Neuronal stem cell (in vitro differentiated cells): ENCODE data around the gene HPS4.

ENCODE experiments used
- DNase-seq: peaks from one replicate; pipeline ENCODE4 v3.0.0-alpha.2; 2013; ENCODE audit warnings: low spot score
- H2AFZ ChIP-seq: one replicate; pipeline ENCODE4 v1.6.1; 2013; ENCODE audit warnings: mild to moderate bottlenecking, low read length, inconsistent platforms
- H2AK5ac ChIP-seq: 2 replicates; pipeline ENCODE4 v1.6.1; 2013; ENCODE audit warnings: low read depth, mild to moderate bottlenecking, inconsistent platforms, low read length, moderate library complexity, mixed read lengths
- H2BK120ac ChIP-seq: 2 replicates; pipeline ENCODE4 v1.6.1; 2013; ENCODE audit warnings: low read depth, mild to moderate bottlenecking, inconsistent platforms, low read length, moderate library complexity, mixed read lengths
- H2BK12ac ChIP-seq: one replicate; pipeline ENCODE4 v1.6.1; 2013; ENCODE audit warnings: low read length, inconsistent platforms
- H2BK15ac ChIP-seq: 2 replicates; pipeline ENCODE4 v1.6.1; 2013; ENCODE audit warnings: mild to moderate bottlenecking, low read length, inconsistent platforms, mixed read lengths
- H2BK5ac ChIP-seq: one replicate; pipeline ENCODE4 v1.6.1; 2013; ENCODE audit warnings: inconsistent platforms, mild to moderate bottlenecking, low read length, moderate library complexity
- H3K14ac ChIP-seq: one replicate; pipeline ENCODE4 v1.6.1; 2013; ENCODE audit warnings: low read length, inconsistent platforms
- H3K18ac ChIP-seq: 2 replicates; pipeline ENCODE4 v1.6.1; 2013; ENCODE audit warnings: low read length, inconsistent platforms
- H3K23ac ChIP-seq: 2 replicates; pipeline ENCODE4 v1.6.1; 2013; ENCODE audit warnings: low read depth, mild to moderate bottlenecking, mixed read lengths, low read length, inconsistent platforms; ENCODE audit not compliant: poor library complexity
- H3K27ac ChIP-seq: replicated peaks from 3 replicates; pipeline ENCODE4 v1.5.1; 2013; ENCODE audit warnings: low read length, inconsistent platforms
- H3K27me3 ChIP-seq, 3 experiments: 2 replicates each; pipeline ENCODE4 v1.6.1; 2013; ENCODE audit warnings: low read length in 3 of 3, mild to moderate bottlenecking in 2 of 3, inconsistent platforms in 1 of 3, low read depth in 1 of 3, mixed read lengths in 1 of 3, moderate library complexity in 1 of 3; ENCODE audit not compliant: control insufficient read depth in 3 of 3, insufficient read depth in 3 of 3
- H3K36me3 ChIP-seq, 2 donors: replicated peaks in 1 of 2; 2 replicates each; pipeline ENCODE4 v1.6.1; 2013; ENCODE audit warnings: low read length in 2 of 2; ENCODE audit not compliant: control insufficient read depth in 2 of 2, insufficient read depth in 2 of 2
- H3K4ac ChIP-seq: 2 replicates; pipeline ENCODE4 v1.6.1; 2013; ENCODE audit warnings: inconsistent platforms, mild to moderate bottlenecking, low read length, moderate library complexity
- H3K4me1 ChIP-seq, 2 donors: 1 replicate in 1 of 2; 2 replicates in 1 of 2; pipeline ENCODE4 v1.6.1; 2013; ENCODE audit warnings: low read length in 2 of 2, low read depth in 1 of 2; ENCODE audit not compliant: control insufficient read depth in 2 of 2, insufficient read depth in 1 of 2
- H3K4me2 ChIP-seq: one replicate; pipeline ENCODE4 v1.6.1; 2013; ENCODE audit warnings: mild to moderate bottlenecking, low read length, inconsistent platforms; ENCODE audit not compliant: insufficient read depth, poor library complexity, severe bottlenecking
- H3K4me3 ChIP-seq, 2 donors: 2 replicates each; pipeline ENCODE4 v1.5.1; 2013; ENCODE audit warnings: low read length in 2 of 2, mild to moderate bottlenecking in 2 of 2, inconsistent platforms in 1 of 2, moderate library complexity in 1 of 2
- H3K79me1 ChIP-seq: one replicate; pipeline ENCODE4 v1.6.1; 2013; ENCODE audit warnings: low read depth, mild to moderate bottlenecking, inconsistent platforms, low read length, moderate library complexity
- H3K9ac ChIP-seq: one replicate; pipeline ENCODE4 v1.6.1; 2013; ENCODE audit warnings: mild to moderate bottlenecking, low read depth, low read length, inconsistent platforms; ENCODE audit not compliant: poor library complexity
- H3K9me3 ChIP-seq, 2 donors: replicated peaks in 1 of 2; 2 replicates each; pipeline versions ENCODE3 to v1.6.1; 2013; ENCODE audit warnings: low read length in 2 of 2, mild to moderate bottlenecking in 2 of 2, inconsistent platforms in 1 of 2, low read depth in 1 of 2, mixed read lengths in 1 of 2, moderate library complexity in 1 of 2; ENCODE audit not compliant: control insufficient read depth in 2 of 2, insufficient read depth in 1 of 2
- H4K8ac ChIP-seq: one replicate; pipeline ENCODE4 v1.6.1; 2013; ENCODE audit warnings: low read depth, mild to moderate bottlenecking, inconsistent platforms, low read length, moderate library complexity
- H4K91ac ChIP-seq: one replicate; pipeline ENCODE4 v1.6.1; 2013; ENCODE audit warnings: low read length, low read depth, mild to moderate bottlenecking, inconsistent platforms; ENCODE audit not compliant: poor library complexity
- WGBS, 2 donors: extraction: QIAGEN DNeasy Blood & Tissue Kit; methylation state at CpG; one replicate each; pipeline ENCODE4 v1.1.7; 2013; ENCODE audit warnings: missing lambda C conversion rate in 2 of 2, mixed read lengths in 1 of 2; ENCODE audit not compliant: insufficient read length in 2 of 2, insufficient replicate concordance in 1 of 2; ENCODE audit errors: extremely low coverage in 2 of 2; 5-methylcytosine and 5-hydroxymethylcytosine counted together

HPS4 gene

DNA sequence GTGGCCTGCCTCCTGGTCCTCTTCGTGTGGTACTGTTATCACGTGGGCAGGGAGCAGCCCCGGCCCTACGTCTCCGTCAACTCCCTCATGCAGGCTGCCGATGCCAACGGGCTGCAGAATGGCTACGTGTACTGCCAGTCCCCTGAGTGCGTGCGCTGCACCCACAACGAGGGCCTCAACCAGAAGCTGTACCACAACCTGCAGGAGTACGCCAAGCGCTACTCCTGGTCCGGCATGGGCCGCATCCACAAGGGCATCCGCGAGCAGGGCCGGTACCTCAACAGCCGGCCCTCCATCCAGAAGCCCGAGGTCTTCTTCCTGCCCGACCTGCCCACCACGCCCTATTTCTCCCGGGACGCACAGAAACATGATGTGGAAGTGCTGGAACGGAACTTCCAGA, 49.8 kb downstream of the HPS4 start:
- H3K36me3 ChIP-seq: peaks cover 17 to 21% of the 10 kb centered on the region in 2 donors
- H3K9ac ChIP-seq: peak overlapping the region; percentile 38
- peak overlapping the region; percentile 68 for H2BK5ac ChIP-seq
- no peak overlapping the region for H3K4me2 ChIP-seq
- no peak overlapping the region for H4K91ac ChIP-seq
- H3K4ac ChIP-seq: no peak overlapping the region
- H3K14ac ChIP-seq: no peak overlapping the region
- peaks cover 7% of the 10 kb centered on the region for H3K79me1 ChIP-seq
- H3K4me1 ChIP-seq: peaks cover 26% of the 10 kb centered on the region in 2 donors
- peaks cover 0 to 9% (median 4%) of the 10 kb centered on the region in 3 experiments for H3K27me3 ChIP-seq
- H3K9me3 ChIP-seq: no peaks in the 10 kb centered on the region
- peak overlapping the region; percentile 40 for H2AK5ac ChIP-seq
- H3K18ac ChIP-seq: no peak overlapping the region
- H3K27ac ChIP-seq: no peak overlapping the region
- DNase-seq: no peak
- no CpG with 5 or more reads among the region's 25 CpGs for WGBS, 2 donors
- peak overlapping the region; percentile 20 for H3K23ac ChIP-seq
- H2BK15ac ChIP-seq: no peak overlapping the region
- H2BK12ac ChIP-seq: no peak overlapping the region
- no peak overlapping the region for H4K8ac ChIP-seq
- H2BK120ac ChIP-seq: no peak overlapping the region
- H3K4me3 ChIP-seq: peak overlapping the region in 1 of 2 donors; percentile 2
- no peak overlapping the region for H2AFZ ChIP-seq

DNA sequence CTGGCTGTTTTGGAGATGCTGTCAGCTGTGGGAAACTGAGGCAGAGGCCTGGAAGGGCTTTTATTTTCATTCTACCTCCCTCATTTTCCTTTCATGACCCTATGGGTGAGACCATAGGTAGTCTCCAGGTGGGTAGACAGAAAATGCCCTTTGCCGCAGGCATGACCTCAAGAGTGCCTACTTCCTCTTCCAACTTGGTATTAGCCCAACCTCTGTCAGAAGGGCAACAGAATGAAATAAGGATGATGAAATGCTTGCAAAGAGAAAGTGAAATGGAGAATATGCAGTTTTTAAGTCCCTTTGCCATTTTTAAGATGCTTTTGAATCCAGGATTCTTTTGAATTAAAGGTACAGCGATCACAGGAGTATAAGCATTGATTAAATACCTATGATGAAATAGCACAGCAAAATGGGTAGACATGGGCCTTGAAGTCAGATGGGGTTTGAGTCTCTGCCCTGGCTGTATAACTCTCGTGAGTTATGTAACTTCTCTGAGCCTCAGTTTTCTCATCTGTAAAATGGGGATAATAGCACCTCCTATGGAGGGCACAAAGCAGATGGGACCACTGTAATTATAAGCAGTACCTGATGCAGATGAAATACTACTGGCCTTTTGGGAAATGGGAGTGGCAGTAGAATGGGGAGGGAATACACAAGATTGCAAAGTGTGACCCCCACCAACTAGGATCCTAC, 50.8 kb downstream of the HPS4 start:
- WGBS, 2 donors: no CpG with 5 or more reads among the region's 3 CpGs
- Histone ChIP-seq H3K79me1 (peaks cover 7% of the 10 kb centered on the region), H2BK15ac (no peak overlapping the region), H3K18ac (no peak overlapping the region), H3K27me3 (peaks cover 0 to 17% (median 10%) of the 10 kb centered on the region in 3 experiments), H3K4ac (no peak overlapping the region), H3K14ac (no peak overlapping the region), H3K9me3 (no peaks in the 10 kb centered on the region), H2AFZ (no peak overlapping the region), H2BK120ac (no peak overlapping the region), H4K8ac (no peak overlapping the region), H3K4me2 (no peak overlapping the region), H3K23ac (no peak overlapping the region), H2AK5ac (no peak overlapping the region), H3K36me3 (peaks cover 17 to 21% of the 10 kb centered on the region in 2 donors), H4K91ac (no peak overlapping the region), H2BK5ac (peak overlapping the region; percentile 68), H3K4me3 (no peak overlapping the region), H3K9ac (no peak overlapping the region), H2BK12ac (no peak overlapping the region), H3K4me1 (peaks cover 29% of the 10 kb centered on the region in 2 donors), H3K27ac (peak overlapping the region; percentile 60)
- DNase-seq: no peak

DNA sequence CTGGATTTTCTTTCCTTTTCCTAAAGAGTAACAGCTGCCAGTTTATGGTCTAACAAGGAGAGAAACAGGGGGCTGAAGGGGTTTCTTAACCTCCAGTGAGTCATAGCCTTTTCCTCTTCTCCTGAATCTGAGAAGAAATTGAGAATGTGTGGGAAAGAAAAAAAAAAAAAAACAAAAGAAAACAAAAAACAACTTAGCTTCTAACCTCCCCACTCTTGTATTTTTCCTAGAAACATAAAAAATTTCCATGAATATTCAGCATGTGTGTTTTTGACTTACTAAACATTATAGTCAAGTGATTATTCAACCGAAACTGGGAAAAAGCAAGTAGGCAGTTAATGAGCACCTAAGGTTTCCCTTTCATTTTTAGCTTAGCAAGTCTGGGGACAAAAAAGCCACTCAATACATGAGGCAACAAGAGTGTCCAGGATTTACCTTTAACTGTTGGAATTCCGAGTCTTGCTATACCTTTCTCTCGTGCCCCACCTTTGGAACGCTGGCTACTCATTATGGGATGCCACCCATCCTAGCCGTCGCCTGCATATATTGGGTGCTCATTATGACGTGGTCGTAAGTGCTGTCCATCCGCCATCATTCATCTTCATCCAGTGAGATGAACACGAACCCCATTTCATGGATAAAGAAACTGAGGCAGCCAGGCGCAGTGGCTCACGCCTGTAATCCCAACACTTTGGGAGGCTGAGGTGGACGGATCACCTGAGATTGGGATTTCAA, 52.2 kb downstream of the HPS4 start:
- H3K4me2 ChIP-seq: no peak overlapping the region
- H3K9ac ChIP-seq: no peak overlapping the region
- no peak overlapping the region for H2BK5ac ChIP-seq
- peak overlapping the region; percentile 8 for H3K27ac ChIP-seq
- H2AFZ ChIP-seq: peak overlapping the region; percentile 4
- no peak for DNase-seq
- no peak overlapping the region for H2BK120ac ChIP-seq
- no peak overlapping the region for H3K23ac ChIP-seq
- no peaks in the 10 kb centered on the region for H3K9me3 ChIP-seq
- H3K4me3 ChIP-seq: peak overlapping the region in 1 of 2 donors; percentile 58
- peaks cover 29% of the 10 kb centered on the region in 2 donors for H3K4me1 ChIP-seq
- peaks cover 0 to 26% (median 10%) of the 10 kb centered on the region in 3 experiments for H3K27me3 ChIP-seq
- H3K14ac ChIP-seq: no peak overlapping the region
- H3K18ac ChIP-seq: no peak overlapping the region
- H2BK12ac ChIP-seq: no peak overlapping the region
- H2BK15ac ChIP-seq: no peak overlapping the region
- peaks cover 15 to 17% of the 10 kb centered on the region in 2 donors for H3K36me3 ChIP-seq
- H4K8ac ChIP-seq: no peak overlapping the region
- H3K4ac ChIP-seq: no peak overlapping the region
- no CpG with 5 or more reads among the region's 13 CpGs for WGBS, 2 donors
- peaks cover 6% of the 10 kb centered on the region for H3K79me1 ChIP-seq
- no peak overlapping the region for H2AK5ac ChIP-seq
- no peak overlapping the region for H4K91ac ChIP-seq

DNA sequence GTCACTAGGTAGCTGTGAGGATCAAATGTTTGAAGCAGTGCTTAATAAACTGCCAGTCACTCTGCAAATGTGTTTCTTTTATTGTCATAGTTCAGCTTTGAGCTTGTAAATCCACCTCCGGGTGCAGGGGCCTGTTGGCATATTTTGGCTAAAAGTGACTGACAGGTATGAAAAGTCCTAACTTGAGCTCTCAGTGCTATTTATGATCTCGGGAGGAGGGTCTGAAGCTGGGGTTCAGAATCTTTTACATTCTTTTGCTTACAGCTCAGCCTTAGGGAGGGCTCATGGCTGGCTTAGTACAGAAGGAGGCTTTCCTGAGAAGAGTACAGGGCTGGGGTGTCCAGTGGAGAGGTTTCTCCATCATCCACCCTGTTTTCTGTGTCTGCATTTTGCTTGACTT, 53.0 kb downstream of the HPS4 start:
- Histone ChIP-seq H3K4me3 (peak overlapping the region in 1 of 2 donors; percentile 65), H2BK5ac (no peak overlapping the region)
- WGBS, 2 donors: no CpG with 5 or more reads among the region's 2 CpGs

More for the DNA sequence above, 53.0 kb downstream of the HPS4 start:
- H3K14ac ChIP-seq: no peak overlapping the region
- no peak overlapping the region for H2BK12ac ChIP-seq
- no peak overlapping the region for H3K4me2 ChIP-seq
- H3K4ac ChIP-seq: no peak overlapping the region
- no peak overlapping the region for H4K91ac ChIP-seq
- no peak overlapping the region for H2BK15ac ChIP-seq
- no peak overlapping the region for H3K27ac ChIP-seq
- no peak overlapping the region for H3K18ac ChIP-seq
- no peaks in the 10 kb centered on the region for H3K9me3 ChIP-seq
- H3K4me1 ChIP-seq: peaks cover 29% of the 10 kb centered on the region in 2 donors
- H3K9ac ChIP-seq: no peak overlapping the region
- no peak overlapping the region for H4K8ac ChIP-seq
- H2AFZ ChIP-seq: no peak overlapping the region
- H3K79me1 ChIP-seq: peaks cover 6% of the 10 kb centered on the region
- peaks cover 11 to 17% of the 10 kb centered on the region in 2 donors for H3K36me3 ChIP-seq
- no peak for DNase-seq
- no peak overlapping the region for H2AK5ac ChIP-seq
- H2BK120ac ChIP-seq: no peak overlapping the region
- H3K27me3 ChIP-seq: peaks cover 0 to 29% (median 10%) of the 10 kb centered on the region in 3 experiments
- H3K23ac ChIP-seq: no peak overlapping the region
